ENCODE data around the gene CYB5R3.

The CYB5R3 gene

DNA sequence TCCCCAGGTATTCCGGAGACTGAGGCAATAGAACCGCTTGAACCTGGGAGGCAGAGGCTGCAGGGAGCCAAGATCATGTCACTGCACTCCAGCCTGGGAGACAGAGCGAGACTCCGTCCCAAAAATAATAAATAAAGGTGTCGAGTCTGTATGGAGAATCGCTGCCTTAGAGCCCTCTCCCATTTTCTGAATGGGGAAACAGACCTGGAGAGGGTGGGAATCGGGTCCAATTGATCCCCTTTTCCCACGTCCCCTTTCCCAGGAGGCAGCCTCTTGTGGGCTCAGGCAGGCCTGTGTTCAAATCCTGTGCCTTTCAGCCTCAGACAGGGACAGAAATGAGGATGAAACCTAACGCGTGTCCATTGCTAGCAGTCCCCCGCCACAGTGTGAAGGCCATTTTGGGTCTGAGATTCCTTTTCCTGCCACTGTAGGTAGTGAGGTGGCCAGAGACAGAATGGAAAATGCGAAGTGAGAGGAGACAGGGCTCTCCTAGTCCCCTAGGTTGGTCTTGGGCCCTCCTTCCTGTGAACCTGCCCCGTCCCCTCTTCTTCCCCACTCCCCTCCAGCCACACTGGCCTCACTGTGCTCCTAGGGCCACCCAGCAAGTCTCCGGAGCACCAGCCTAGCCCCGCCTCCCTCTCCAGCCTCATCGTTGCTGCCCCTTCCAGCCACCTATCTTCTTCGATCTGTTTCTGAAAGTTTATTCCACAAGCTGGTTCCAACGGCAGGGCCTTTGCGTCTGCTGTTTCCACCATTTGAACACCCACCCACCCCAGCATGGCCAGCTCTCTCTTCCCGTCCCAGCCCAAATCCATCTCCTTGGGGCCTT lies 31.8 kb downstream of the CYB5R3 start:
- TF ChIP-seq ZFX (IDR thresholded peaks at IDR 0.05; ENCODE audit: borderline replicate concordance) = no peak
- TF ChIP-seq, protein P1, sequence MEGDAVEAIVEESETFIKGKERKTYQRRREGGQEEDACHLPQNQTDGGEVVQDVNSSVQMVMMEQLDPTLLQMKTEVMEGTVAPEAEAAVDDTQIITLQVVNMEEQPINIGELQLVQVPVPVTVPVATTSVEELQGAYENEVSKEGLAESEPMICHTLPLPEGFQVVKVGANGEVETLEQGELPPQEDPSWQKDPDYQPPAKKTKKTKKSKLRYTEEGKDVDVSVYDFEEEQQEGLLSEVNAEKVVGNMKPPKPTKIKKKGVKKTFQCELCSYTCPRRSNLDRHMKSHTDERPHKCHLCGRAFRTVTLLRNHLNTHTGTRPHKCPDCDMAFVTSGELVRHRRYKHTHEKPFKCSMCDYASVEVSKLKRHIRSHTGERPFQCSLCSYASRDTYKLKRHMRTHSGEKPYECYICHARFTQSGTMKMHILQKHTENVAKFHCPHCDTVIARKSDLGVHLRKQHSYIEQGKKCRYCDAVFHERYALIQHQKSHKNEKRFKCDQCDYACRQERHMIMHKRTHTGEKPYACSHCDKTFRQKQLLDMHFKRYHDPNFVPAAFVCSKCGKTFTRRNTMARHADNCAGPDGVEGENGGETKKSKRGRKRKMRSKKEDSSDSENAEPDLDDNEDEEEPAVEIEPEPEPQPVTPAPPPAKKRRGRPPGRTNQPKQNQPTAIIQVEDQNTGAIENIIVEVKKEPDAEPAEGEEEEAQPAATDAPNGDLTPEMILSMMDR (IDR thresholded peaks at IDR 0.05) = no peak
- H3K27ac ChIP-seq = peak overlapping the region; percentile 98

DNA sequence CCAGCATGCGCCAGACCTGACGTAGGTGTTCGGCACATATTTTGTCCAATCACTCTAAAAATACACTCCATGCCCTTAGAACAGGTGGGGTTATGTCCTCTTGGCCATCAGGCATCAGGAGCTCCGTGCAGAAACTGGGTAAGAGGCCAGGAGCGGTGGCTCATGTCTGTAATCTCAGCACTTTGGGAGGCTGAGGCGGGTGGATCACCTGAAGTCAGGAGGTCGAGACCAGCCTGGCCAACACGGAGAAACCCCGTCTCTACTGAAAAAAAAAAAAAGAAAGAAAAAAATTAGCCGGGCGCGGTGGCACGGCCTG lies 33.4 kb downstream of the CYB5R3 start:
- peak overlapping the region; percentile 98 for H3K27ac ChIP-seq

GRCh38 chr22:42615092-42615859 lies 33.9 kb downstream of the CYB5R3 start:
- TF ChIP-seq, protein P1 (IDR thresholded peaks at IDR 0.05) = no peak
- no peak for TF ChIP-seq ZFX (IDR thresholded peaks at IDR 0.05; ENCODE audit: borderline replicate concordance)
- H3K27ac ChIP-seq = peak overlapping the region; percentile 98

DNA sequence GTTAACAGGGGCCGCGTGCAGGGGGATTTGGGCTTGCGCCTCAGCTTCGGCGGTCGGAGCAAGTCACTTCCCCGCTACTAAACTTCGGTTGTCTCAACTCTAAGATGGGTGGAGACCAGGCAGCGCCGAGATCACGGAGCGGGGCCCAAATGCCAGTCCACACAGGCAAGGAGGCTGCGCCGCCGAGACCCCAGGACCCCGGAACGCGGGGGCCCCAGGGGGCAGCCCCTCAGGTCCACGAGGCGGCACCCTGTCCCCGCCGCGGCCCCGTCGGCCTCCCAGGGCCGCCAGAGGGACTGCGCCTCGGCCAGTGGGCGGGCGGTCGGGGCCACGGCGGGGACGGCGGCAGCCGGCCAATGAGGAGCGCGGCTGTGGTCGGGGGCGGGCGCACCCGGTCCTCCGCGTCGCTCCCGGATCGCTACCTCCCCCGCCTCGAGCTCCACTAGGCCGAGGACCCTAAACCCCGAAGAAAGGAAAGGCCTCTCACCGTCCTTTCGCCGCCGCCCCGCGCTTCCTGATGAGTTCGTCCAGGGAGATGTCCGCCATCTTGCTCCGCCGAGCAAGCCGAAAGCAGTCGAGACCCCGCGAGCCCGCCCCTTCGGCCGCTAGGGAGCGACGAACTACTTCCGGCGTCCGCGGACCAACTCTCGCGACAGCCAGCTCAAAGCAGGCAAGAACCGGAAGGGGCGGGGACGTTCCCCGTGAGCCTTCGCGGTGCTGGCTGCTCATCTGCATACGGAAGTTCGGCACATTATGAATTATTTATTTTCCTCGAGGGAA lies 34.7 kb downstream of the CYB5R3 start, which contains the start of gene POLDIP3:
TSS of gene POLDIP3 (minus strand) at position 572 of the 780 bp plus-strand sequence. CDS start at position 546, 26 bp downstream.
- peak within 1 kb of the TSS; percentile 98 for H3K27ac ChIP-seq
- TF ChIP-seq, protein P1 (IDR thresholded peaks at IDR 0.05) = no peak; the same call in none of the 2 replicates
- no peak for TF ChIP-seq ZFX (IDR thresholded peaks at IDR 0.05; ENCODE audit: borderline replicate concordance)

DNA sequence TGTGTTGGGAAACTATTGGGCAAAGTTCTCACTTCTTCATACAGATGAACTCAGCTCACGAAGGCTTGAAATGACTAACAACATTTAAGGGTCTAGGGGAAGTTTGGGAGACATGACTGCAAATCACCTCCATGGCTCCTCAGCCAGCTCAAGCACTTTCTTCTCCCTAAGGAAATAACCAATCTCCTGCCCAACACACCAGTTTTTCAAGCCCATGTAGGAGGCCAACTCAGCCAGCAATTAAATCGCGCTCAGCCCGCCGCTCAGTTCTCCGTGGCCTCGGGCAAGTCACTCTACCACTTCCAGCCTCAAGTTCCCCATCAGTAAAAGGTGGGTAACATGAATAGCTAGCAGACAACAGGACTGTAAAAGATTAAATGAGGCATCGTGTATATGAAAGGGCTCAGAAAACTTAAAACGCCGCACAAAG lies 35.3 kb downstream of the CYB5R3 start:
- TF ChIP-seq ZFX (IDR thresholded peaks at IDR 0.05; ENCODE audit: borderline replicate concordance) = no peak
- H3K27ac ChIP-seq = peak overlapping the region; percentile 98

DNA sequence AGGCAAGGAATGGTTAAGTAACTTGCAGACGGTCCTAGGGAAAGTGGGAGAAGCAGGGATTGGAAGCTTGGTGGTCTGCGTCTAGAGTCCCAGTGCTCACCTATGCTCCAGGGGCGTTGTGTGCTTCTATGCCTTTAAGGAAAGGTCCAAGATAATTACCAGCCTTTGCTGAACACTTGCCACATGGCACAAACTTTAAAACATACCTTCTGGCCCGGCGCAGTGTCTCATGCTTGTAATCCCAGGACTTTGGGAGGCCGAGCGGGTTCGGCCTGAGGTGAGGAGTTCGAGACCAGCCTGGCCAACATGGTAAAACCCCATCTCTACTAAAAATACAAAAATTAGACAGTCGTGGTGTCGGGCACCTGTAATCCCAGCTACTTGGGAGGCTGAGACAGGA lies 36.9 kb downstream of the CYB5R3 start:
- no peak overlapping the region for H3K27ac ChIP-seq
- TF ChIP-seq, protein P1 (IDR thresholded peaks at IDR 0.05) = no peak

- TF ChIP-seq ZFX (IDR thresholded peaks at IDR 0.05; ENCODE audit: borderline replicate concordance) = no peak
- TF ChIP-seq, protein P1 (IDR thresholded peaks at IDR 0.05) = no peak
- H3K27ac ChIP-seq = no peak overlapping the region
These were observed 38.1 kb downstream of the CYB5R3 start for GRCh38 chr22:42611051-42611450.

DNA sequence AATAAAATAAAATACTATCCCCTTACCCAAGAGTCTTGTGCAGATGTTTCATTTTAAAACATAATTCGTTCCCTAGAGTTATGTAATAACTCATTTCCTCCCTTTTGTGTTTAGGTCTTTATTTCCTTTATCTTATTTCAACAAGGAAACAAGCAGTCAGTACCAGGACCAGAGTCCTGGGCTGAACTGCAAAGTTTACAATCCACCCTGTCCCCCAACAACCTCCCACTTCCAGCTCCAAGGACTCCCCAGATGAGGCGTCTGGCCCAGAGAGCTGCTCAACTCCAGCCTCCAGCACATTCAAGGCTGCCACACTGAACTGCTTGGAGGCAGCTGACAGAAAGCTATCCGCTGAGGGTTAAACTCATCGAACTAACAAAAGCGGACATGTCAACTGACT lies 39.0 kb downstream of the CYB5R3 start:
- TF ChIP-seq, protein P1 (IDR thresholded peaks at IDR 0.05) = no peak
- TF ChIP-seq ZFX (IDR thresholded peaks at IDR 0.05; ENCODE audit: borderline replicate concordance) = no peak
- no peak overlapping the region for H3K27ac ChIP-seq

Measured in 22Rv1 (cell line).